B cell (primary cell): Measurements from ENCODE around the gene FAM168A.

Experiments
- CTCF ChIP-seq: fragments of 200-600 bp; IDR thresholded peaks from one replicate; pipeline ENCODE4 v1.8.0; 2022; ENCODE audit warnings: antibody characterized with exemption, mild to moderate bottlenecking
- EZH2 ChIP-seq: IDR thresholded peaks from 2 replicates; pipeline ENCODE4 v1.6.1; 2012; ENCODE audit warnings: borderline replicate concordance, low read depth, mild to moderate bottlenecking, moderate library complexity, low read length; ENCODE audit not compliant: insufficient read depth, poor library complexity, severe bottlenecking

DNA sequence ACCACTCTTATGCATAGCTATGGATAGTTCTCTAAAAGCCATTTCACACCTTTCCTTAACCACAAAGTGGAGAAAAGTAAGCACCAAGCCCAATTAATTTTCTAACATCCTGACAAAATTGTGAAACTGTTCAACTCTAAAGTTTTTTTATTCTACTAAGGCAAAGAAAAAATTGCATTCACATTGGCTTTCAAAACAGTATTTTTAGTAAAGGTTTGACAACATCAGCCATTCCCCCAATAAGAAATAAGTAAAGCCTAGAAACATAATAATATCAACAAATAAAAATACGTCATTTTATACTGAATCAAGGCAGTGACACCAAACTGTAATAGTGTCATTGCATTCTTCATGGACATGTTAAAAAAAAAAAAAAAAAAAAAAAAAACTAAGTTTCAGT lies 11.1 kb downstream of the FAM168A start:
- no peak for TF ChIP-seq EZH2
- no peak for TF ChIP-seq CTCF
